ENCODE data around the gene FAM193B.
"Not testable (repeated sequence)": the region's sequence is repeated elsewhere in the genome, so short reads cannot be mapped to it uniquely, and the experiment has no call there.

FAM193B gene

GRCh38 chr5:177486256-177486655 lies 68.1 kb downstream of the FAM193B start:
- no peak for DNase-seq (ENCODE audit: low spot score)

- DNase-seq (ENCODE audit: low spot score): not testable (repeated sequence)
Observed at GRCh38 chr5:177485753-177486152, 68.6 kb downstream of the FAM193B start.

DNA sequence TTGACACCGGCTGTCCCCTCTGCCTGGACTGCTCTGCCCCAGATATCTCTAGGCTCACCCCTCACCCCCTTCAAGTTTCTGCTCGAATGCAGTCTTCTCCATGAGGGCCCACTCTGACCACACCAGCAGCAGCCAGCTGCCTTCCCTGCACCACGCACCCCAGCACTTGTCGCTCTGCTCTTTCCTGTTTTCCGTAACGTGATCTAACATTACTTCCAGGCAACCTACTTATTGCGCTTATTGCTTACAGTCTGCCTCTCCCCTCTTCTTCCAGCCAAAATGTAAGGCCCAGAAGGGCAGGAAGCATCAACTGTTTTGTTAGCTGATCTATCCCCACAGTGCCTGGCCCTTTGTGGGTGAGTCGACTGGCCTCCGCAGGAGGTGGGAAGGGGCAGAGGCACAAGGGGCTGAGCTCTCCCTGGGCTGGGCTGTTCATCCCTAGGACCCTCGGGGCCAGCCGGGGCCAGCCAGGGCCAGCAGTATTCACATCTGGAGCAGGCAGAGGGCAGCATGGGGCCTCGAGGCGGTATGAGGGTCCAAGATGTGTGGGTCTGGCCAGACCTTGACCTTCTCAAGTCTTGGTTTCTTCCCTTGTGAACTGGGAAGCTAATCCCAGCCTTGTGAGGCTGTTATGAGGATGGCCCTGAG lies 69.3 kb downstream of the FAM193B start:
- DNase-seq (ENCODE audit: low spot score): no peak

GRCh38 chr5:177483994-177484901 lies 70.1 kb downstream of the FAM193B start:
- DNase-seq (ENCODE audit: low spot score): no peak

DNA sequence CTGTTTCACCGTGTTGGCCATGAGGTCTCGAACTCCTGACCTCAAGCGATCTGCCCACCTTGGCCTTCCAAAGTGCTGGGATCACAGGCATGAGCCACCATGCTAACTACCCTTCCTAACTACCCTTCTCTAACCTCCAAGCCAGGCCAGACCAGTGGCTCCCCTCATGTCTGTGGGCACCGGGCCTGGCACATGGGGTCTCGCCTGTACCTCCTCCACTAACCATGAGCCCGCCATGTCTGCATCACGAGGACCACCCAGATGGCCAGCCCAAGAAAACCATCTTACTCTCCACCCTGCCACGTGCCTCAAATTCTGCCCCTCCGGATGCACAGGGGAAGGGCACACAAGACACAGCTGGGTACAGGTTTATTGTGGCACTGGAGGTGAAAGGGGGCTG lies 71.3 kb downstream of the FAM193B start:
- no peak for DNase-seq (ENCODE audit: low spot score)

GRCh38 chr5:177482359-177482795 lies 72.0 kb downstream of the FAM193B start:
- DNase-seq (ENCODE audit: low spot score): no peak

DNA sequence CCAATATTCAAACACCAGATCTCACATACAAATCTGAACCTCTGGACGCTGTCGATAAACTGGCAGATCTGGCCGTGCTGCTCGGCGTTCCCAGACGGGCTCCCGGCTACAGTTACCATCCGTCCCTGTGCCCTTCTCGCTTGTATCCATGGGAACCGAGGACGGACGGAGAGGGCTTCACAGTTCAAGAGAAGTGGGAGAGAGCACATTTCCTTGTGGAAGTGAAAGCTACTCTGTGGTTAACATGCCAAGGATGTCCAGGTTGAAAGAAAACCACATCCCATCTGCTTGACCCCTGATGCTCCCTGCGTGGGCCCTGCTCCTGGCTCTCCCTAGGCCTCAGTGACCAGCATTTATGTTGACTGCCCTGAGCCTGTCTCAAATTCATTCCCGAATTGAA lies 74.6 kb downstream of the FAM193B start:
- DNase-seq (ENCODE audit: low spot score): no peak

GRCh38 chr5:177478711-177479646 lies 75.4 kb downstream of the FAM193B start:
- DNase-seq (ENCODE audit: low spot score): no peak

DNA sequence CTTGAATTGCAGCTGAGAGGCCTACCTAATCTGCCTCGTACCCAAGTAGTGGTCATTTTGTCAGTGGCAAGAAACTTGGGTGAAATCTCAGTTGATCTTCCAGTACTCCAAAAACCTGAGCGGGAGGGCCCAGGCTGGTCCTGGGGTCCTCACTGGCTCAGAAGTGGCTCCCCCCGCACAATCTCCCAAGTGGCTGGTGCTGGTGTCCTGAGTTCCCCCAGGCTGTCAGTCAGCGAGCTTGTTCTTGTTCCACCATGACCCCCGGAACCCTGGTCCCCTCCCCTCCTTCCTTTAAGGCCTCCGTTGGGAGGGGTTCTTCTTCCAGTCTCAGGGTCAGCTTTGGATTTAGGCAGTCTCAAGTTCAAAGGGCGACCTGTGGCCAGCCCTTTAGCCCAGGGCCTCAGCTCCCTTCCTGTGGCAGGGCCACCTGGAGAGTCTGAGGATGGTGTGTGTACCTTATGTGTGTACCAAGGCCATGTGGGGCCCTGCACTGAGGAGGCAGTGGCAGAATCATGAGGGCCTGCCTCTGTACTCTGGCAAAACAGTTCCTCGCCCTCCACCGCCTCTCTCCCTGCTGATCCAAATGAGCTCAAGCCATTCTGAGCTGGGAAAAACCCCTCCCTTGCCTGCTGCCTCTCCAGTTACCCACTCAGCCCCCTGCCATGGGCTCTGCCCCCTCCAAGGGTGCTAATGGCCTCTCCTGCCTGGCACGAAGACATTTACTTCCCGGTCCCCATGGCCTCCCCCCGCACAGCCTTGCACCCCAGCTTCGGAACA lies 76.5 kb downstream of the FAM193B start:
- DNase-seq (ENCODE audit: low spot score): no peak

DNA sequence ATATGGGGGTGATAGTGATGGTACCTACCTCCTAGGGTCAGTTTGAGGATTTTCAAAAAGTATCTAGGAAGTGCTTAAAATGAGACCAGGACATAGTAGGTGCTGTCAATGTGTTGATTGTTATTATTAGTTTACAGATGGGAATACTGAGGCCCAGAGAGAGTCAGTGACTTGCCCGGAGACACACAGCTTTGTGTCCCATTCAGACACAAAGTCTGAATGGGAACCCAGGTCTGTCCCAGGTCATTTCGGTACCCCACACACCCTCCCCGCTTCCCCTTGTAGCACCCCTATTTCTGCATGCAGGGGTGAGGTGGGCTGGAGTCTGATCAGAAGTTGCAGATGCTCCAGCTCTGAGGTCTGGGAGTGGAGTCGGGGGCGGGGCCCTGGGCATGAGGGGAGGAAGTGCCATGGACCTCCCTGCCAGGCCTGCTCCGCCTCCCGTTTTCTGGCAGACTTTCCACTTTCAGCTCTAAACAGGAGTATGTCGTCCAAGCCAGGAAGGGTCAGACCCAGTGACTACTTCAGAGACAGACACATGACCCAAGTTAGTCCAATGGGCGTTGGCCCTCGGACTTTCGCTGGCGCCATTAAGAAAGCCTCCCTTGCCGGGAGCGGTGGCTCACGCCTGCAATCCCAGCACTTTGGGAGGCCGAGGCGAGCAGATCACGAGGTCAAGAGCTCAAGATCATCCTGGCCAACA lies 77.7 kb downstream of the FAM193B start:
- no peak for DNase-seq (ENCODE audit: low spot score)

DNA sequence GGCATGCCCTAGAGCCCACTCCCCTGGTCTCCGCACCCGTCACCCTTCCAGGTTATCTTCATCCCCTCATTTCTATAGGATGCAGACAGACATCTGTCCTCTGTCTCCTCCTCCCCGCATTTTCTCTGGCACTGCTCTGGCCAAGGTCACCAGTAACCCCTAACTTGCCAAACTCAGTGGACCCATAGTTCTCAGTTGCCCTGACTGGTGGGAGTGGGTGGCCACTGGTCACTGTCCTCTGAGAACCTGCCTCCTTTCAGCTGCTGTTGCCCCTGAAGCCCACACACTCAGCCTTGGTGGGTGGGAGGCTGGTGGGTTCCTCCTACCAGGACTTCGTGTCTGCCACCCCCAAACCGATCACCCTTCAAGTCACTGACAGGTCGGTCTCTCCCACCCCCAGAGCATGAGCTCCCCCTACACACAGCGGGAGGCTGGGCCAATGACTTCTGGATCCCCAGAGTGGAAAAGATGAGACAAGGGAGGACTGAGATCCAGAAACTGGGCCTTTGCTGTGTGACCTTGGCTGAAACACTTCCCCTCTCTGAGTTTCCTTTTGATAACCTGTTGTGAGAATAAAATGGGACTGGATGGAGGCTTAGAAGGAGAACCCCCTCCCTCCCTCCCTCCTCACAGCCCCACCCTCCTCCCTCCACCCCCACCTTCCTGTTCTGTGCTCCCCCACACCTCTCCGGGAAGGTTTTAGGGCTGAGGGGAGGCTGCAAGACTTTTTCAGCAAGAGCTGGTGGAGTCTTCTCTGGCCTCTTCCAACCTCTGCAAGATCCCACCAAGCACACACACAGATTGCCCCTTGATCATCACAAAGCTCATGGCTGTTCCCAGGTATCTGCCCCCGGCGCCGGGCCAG lies 78.6 kb downstream of the FAM193B start:
- DNase-seq (ENCODE audit: low spot score): no peak

GRCh38 chr5:177474846-177475562 lies 79.4 kb downstream of the FAM193B start:
- no peak for DNase-seq (ENCODE audit: low spot score)

DNA sequence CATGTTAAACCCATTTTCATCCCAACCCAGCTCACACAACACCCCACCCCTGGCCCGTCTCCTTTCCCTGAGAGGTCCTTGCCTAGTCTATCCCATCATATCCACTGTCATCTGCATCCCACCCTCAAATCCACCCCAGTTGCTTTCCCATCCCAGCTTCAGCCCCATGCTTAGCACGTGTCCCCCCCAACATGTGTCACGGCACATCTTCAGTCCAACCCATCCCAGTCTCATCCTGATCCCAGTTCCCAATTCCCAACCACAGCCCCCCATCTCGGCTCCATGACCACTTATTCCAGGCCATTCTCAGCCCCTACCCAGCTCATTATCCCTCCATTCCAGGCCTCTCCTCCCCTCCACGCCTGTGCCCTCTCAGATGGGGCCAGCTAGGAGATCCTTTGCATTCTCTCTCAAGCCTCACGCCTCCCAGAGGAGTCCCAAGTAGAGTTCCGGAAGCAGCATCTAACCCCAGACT lies 80.3 kb downstream of the FAM193B start:
- DNase-seq (ENCODE audit: low spot score): no peak

- peak; percentile 57 for DNase-seq (ENCODE audit: low spot score)
Observed at GRCh38 chr5:177473443-177474001, 80.8 kb downstream of the FAM193B start, which contains the start of gene DBN1. Gene DBN1 (minus strand): TSS chr5:177473634. CDS start chr5:177473521, 113 bp downstream.

DNA sequence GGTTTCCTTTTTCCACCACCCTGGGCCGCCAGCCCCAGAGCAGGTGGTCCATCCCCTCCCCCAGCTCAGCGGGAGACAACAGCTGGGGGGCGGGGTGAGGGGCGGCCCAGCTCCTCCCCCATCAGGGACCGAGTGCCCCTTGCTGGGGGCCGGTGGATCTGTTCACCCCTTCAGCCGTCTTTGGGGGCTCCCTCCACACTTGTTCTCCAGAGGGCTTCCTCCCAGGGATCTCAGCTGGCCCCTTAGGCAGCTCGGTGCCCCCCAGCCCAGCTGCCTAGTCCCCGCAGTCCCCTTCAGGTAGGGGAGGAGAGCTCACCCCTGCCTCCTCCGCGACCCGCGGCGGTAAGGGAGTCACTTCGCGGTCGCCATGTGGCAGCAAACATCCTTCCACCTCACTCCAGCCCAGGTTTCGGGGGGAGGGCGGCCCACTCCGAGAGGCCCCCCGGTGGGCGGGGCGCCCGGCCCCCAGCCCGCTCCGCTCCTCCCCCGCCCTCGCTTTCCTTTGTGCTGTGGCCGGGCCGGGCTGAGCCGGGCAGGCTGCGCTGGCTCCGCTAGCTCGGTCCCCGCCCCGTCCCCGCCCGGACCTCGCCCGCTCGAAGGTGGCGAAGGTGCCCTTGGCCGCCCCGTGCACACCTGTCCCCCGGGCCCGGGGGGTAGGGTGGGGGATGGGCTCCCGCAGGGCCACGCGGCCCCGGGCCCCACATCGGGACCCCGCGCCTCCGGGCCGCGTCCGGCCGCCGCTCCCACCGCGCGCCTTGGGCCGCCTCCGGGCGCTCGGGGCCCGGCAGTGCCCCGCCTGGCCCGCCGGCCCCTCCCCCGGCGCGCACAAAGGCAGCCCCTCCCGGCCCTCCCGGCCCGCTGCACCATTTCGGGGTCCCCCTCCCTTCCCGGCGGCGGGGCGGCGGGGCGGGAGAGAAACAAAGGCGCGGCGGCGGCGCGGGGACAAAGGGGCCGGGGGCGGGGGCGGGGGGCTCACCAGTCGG lies 81.6 kb downstream of the FAM193B start:
- peak; percentile 60 for DNase-seq (ENCODE audit: low spot score)

DNA sequence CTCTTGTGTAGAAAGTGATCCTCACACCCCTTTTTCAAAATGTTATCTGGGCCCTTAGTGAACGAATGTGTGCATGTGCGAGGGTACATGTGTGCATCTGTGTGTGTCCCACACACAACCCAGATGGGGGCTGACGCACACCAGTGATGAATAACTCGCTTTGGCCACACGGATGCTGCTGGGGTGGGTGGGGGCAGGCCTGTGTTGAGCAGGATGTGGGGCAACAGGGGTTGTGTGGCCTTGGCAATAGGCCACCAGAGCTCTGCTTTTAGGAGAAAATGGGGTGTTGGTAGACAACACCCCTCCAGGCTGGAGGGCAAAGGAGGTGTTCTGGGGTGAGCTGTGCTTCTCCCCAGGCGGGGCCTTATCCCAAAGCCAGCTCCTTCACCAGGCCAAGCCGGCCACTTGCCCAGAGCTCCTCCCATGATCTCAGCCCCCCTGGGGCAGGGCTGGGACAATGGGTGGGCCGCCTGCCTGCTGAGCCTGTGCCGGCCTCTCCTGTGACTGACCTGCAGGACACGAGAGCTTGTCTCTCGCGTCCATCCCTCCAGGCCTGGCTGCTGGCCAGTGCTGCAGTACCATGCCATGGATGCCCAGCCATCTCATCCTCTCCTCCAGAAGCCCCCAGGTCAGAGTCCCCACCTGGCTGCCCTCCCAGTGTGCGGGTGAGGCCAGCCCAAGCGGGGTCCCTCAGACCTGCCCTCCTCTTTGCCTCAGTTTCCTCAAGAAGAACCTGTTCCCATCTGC lies 82.6 kb downstream of the FAM193B start:
- DNase-seq (ENCODE audit: low spot score): no peak
